ENCODE data around the gene DNAH5. TPM values are rescaled to one million over a fixed set of nuclear protein-coding genes. Genes with fewer than 3 reads are reported as not detected.

The DNAH5 gene
- total RNA-seq, 3 donors from 2014 or later: 0.48 to 14.4 (median 3.8) TPM

GRCh38 chr5:13865312-13865711 is 79.2 kb downstream of the DNAH5 start:
- Histone ChIP-seq H3K4me1 (no peaks in the 10 kb centered on the region), H3K27ac (no peak overlapping the region), H3K27me3 (no peaks in the 10 kb centered on the region), H3K9me3 (no peaks in the 10 kb centered on the region), H3K4me3 (no peak overlapping the region), H3K36me3 (no peaks in the 10 kb centered on the region)
- TF ChIP-seq POLR2AphosphoS5 (IDR thresholded peaks at IDR 0.05) (no peak), CTCF (IDR thresholded peaks at IDR 0.05) (no peak), POLR2A (IDR thresholded peaks at IDR 0.05) (no peak)
- intact Hi-C loops (cut with DNase I; ENCODE audit: low total_unique reads): no loop called here
- DNase-seq (ENCODE audit: low spot score in 2 of 2): no peak

- Histone ChIP-seq H3K9me3 (peaks cover 0 to 9% of the 10 kb centered on the region in 2 donors), H3K4me3 (no peak overlapping the region), H3K36me3 (no peaks in the 10 kb centered on the region), H3K27ac (no peak overlapping the region), H3K27me3 (no peaks in the 10 kb centered on the region), H3K4me1 (no peaks in the 10 kb centered on the region)
- no peak for TF ChIP-seq CTCF (IDR thresholded peaks at IDR 0.05)
- TF ChIP-seq POLR2A (IDR thresholded peaks at IDR 0.05): no peak
- TF ChIP-seq POLR2AphosphoS5 (IDR thresholded peaks at IDR 0.05): no peak
- intact Hi-C loops (cut with DNase I; ENCODE audit: low total_unique reads): no loop called here
- no peak for DNase-seq (ENCODE audit: low spot score in 2 of 2)
Measured at GRCh38 chr5:13860146-13860545, 84.3 kb downstream of the DNAH5 start.

GRCh38 chr5:13859270-13860065 is 85.0 kb downstream of the DNAH5 start:
- intact Hi-C loops (cut with DNase I; ENCODE audit: low total_unique reads): no loop called here
- Histone ChIP-seq H3K27me3 (no peaks in the 10 kb centered on the region), H3K9me3 (peaks cover 0 to 9% of the 10 kb centered on the region in 2 donors), H3K36me3 (no peaks in the 10 kb centered on the region), H3K27ac (no peak overlapping the region), H3K4me1 (no peaks in the 10 kb centered on the region), H3K4me3 (no peak overlapping the region)
- TF ChIP-seq CTCF (IDR thresholded peaks at IDR 0.05) (no peak), POLR2AphosphoS5 (IDR thresholded peaks at IDR 0.05) (no peak), POLR2A (IDR thresholded peaks at IDR 0.05) (no peak)
- no peak for DNase-seq (ENCODE audit: low spot score in 2 of 2)

GRCh38 chr5:13843175-13843846 is 101.2 kb downstream of the DNAH5 start:
- H3K9me3 ChIP-seq: no peaks in the 10 kb centered on the region
- intact Hi-C loops (cut with DNase I; ENCODE audit: low total_unique reads): no loop called here
- H3K36me3 ChIP-seq: no peaks in the 10 kb centered on the region
- TF ChIP-seq CTCF (IDR thresholded peaks at IDR 0.05): no peak
- H3K27me3 ChIP-seq: no peaks in the 10 kb centered on the region
- H3K4me1 ChIP-seq: no peaks in the 10 kb centered on the region
- no peak for DNase-seq (ENCODE audit: low spot score in 2 of 2)
- no peak overlapping the region for H3K4me3 ChIP-seq
- H3K27ac ChIP-seq: no peak overlapping the region

GRCh38 chr5:13833440-13833839 is 111.0 kb downstream of the DNAH5 start:
- intact Hi-C loops (cut with DNase I; ENCODE audit: low total_unique reads): no loop called here

More at GRCh38 chr5:13833440-13833839, 111.0 kb downstream of the DNAH5 start:
- no peak overlapping the region for H3K27ac ChIP-seq
- no peak overlapping the region for H3K4me3 ChIP-seq
- no peaks in the 10 kb centered on the region for H3K4me1 ChIP-seq
- TF ChIP-seq CTCF (IDR thresholded peaks at IDR 0.05) (no peak), POLR2A (IDR thresholded peaks at IDR 0.05) (no peak), POLR2AphosphoS5 (IDR thresholded peaks at IDR 0.05) (no peak)
- H3K9me3 ChIP-seq: no peaks in the 10 kb centered on the region
- H3K36me3 ChIP-seq: no peaks in the 10 kb centered on the region
- DNase-seq (ENCODE audit: low spot score in 2 of 2): no peak
- H3K27me3 ChIP-seq: no peaks in the 10 kb centered on the region
